Smooth muscle cell (in vitro differentiated cells): ENCODE results near the gene MSS51. TPM values are rescaled to one million over a fixed set of nuclear protein-coding genes. Genes with fewer than 3 reads are reported as not detected.

Source experiments
- DNase-seq: peaks from one replicate; lab custom pipeline; 2025; ENCODE audit not compliant: unreplicated experiment; lab: John Stamatoyannopoulos, UW
- H2AFZ ChIP-seq: fragments of 200-600 bp; sonication (generic); 2 replicates; pipeline ENCODE4 v1.6.0; 2016; ENCODE audit warnings: antibody characterized with exemption, low read depth, mild to moderate bottlenecking
- H3F3A ChIP-seq: fragments of 200-600 bp; sonication (generic); 2 replicates; pipeline ENCODE4 v1.6.0; 2017; ENCODE audit warnings: antibody characterized with exemption, low read depth
- H3K27ac ChIP-seq: fragments of 200-600 bp; sonication (generic); 2 replicates; pipeline ENCODE4 v1.5.1; 2016; ENCODE audit warnings: low read depth, mild to moderate bottlenecking
- H3K27me3 ChIP-seq: fragments of 200-600 bp; sonication (generic); 2 replicates; pipeline ENCODE4 v1.6.1; 2016; ENCODE audit warnings: low read depth, mild to moderate bottlenecking
- H3K36me3 ChIP-seq: fragments of 200-600 bp; sonication (generic); 2 replicates; pipeline ENCODE4 v1.5.1; 2016; ENCODE audit warnings: low read depth
- H3K4me1 ChIP-seq: fragments of 200-600 bp; sonication (generic); 2 replicates; pipeline ENCODE4 v1.5.1; 2016; ENCODE audit warnings: low read depth
- H3K4me2 ChIP-seq: fragments of 200-600 bp; sonication (generic); 2 replicates; pipeline ENCODE4 v1.6.0; 2016; ENCODE audit warnings: mild to moderate bottlenecking
- H3K4me3 ChIP-seq: fragments of 200-600 bp; sonication (generic); 2 replicates; pipeline ENCODE4 v1.5.1; 2016; ENCODE audit warnings: mild to moderate bottlenecking
- H3K79me2 ChIP-seq: fragments of 200-600 bp; sonication (generic); 2 replicates; pipeline ENCODE4 v1.6.0; 2016; ENCODE audit warnings: low read depth, mild to moderate bottlenecking
- H3K9ac ChIP-seq: fragments of 200-600 bp; sonication (generic); 2 replicates; pipeline ENCODE4 v1.6.0; 2016; ENCODE audit warnings: low read depth
- H3K9me3 ChIP-seq: fragments of 200-600 bp; sonication (generic); replicated peaks from 2 replicates; pipeline ENCODE4 v1.5.1; 2016; ENCODE audit warnings: low read depth
- H4K20me1 ChIP-seq: fragments of 200-600 bp; sonication (generic); 2 replicates; pipeline ENCODE4 v1.6.0; 2016; ENCODE audit warnings: low read depth
- WGBS: methylation state at CpG from one replicate; pipeline ENCODE4 v1.1.7; 2016; ENCODE audit warnings: low lambda C conversion rate; 5-methylcytosine and 5-hydroxymethylcytosine counted together
- polyA plus RNA-seq: library from polyadenylated mRNA; unstranded; fragments of >200 nt; fragmentation: Nextera tagmentation; extraction: Ambion mirVana; gene quantifications from 2 replicates; pipeline ENCODE4 v1.2.1, GENCODE V29; 2016
- total RNA-seq: library from RNA; depleted of rRNA; stranded (reverse); fragments of >200 nt; gene quantifications from 2 replicates; pipeline ENCODE4 v1.2.3, GENCODE V29; 2014
- TF ChIP-seq, protein P1 (sequence below): fragments of 200-600 bp; sonication (generic); IDR thresholded peaks from 2 replicates; pipeline ENCODE4 v1.5.1; 2017; ENCODE audit warnings: borderline replicate concordance, mild to moderate bottlenecking, antibody characterized with exemption; ENCODE audit not compliant: insufficient read depth, poor library complexity, severe bottlenecking

MSS51 gene
- total and polyA plus RNA-seq, 2 experiments from 2014 or later: 0.66 to 2.4 TPM

DNA sequence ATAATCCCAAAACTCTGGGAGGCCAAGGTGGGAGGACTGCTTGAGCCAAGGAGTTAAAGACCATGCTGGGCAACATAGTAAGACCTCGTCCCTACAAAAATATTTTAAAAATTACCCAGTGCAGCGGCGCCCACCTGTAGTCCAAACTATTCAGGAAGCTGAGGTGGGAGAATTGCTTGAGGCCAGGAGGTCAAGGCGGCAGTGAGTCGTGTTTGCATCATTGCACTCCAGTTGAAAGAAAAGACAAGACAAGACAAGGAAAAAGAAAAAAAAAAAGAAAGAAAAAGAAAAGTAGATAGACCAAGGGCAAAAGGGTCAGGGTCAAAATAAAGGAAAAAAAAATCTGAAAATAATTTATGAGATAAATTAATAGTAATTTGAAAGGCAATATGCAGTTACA lies 25.3 kb downstream of the MSS51 start:
- H3K4me2 ChIP-seq: no peak overlapping the region
- TF ChIP-seq, protein P1, sequence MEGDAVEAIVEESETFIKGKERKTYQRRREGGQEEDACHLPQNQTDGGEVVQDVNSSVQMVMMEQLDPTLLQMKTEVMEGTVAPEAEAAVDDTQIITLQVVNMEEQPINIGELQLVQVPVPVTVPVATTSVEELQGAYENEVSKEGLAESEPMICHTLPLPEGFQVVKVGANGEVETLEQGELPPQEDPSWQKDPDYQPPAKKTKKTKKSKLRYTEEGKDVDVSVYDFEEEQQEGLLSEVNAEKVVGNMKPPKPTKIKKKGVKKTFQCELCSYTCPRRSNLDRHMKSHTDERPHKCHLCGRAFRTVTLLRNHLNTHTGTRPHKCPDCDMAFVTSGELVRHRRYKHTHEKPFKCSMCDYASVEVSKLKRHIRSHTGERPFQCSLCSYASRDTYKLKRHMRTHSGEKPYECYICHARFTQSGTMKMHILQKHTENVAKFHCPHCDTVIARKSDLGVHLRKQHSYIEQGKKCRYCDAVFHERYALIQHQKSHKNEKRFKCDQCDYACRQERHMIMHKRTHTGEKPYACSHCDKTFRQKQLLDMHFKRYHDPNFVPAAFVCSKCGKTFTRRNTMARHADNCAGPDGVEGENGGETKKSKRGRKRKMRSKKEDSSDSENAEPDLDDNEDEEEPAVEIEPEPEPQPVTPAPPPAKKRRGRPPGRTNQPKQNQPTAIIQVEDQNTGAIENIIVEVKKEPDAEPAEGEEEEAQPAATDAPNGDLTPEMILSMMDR: no peak

DNA sequence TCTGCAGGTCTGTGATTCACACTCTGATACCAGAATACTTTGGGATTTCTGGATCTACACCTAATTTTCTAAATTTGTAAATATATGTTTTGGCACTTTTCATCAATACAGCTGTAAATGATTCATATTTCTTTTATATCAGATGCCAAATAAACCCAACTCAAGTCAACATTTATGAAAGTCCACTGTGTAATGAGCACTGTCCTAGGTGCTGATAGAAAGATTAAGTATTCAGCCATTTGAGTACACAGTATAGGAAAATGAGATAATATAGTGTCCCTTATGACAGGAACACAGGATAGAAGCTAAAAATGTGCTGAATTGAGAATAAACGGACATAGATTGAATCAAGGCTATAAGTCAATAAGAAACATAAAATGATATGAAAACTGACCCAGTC lies 25.9 kb downstream of the MSS51 start:
- WGBS: 97% methylated on average over 1 of the region's 1 CpG
- Histone ChIP-seq H3K9ac (no peak overlapping the region), H2AFZ (no peak overlapping the region), H3K4me3 (no peak overlapping the region), H3K4me2 (no peak overlapping the region), H3K27me3 (no peaks in the 10 kb centered on the region), H3F3A (no peaks in the 10 kb centered on the region), H3K36me3 (no peaks in the 10 kb centered on the region), H4K20me1 (peaks cover 89% of the 10 kb centered on the region), H3K4me1 (no peaks in the 10 kb centered on the region), H3K79me2 (peaks cover 96% of the 10 kb centered on the region), H3K9me3 (no peaks in the 10 kb centered on the region), H3K27ac (no peak overlapping the region)
- no peak for DNase-seq
- TF ChIP-seq, protein P1: no peak

More for the DNA sequence above, 25.3 kb downstream of the MSS51 start:
- Histone ChIP-seq H3K9me3 (no peaks in the 10 kb centered on the region), H3K27me3 (no peaks in the 10 kb centered on the region), H2AFZ (no peak overlapping the region), H3K9ac (no peak overlapping the region), H3F3A (no peaks in the 10 kb centered on the region), H3K4me1 (peaks cover 5% of the 10 kb centered on the region), H3K36me3 (no peaks in the 10 kb centered on the region), H3K79me2 (peaks cover 95% of the 10 kb centered on the region), H3K4me3 (no peak overlapping the region), H3K27ac (no peak overlapping the region), H4K20me1 (peaks cover 84% of the 10 kb centered on the region)
- 78% methylated on average over 5 of the region's 5 CpGs for WGBS
- no peak for DNase-seq

DNA sequence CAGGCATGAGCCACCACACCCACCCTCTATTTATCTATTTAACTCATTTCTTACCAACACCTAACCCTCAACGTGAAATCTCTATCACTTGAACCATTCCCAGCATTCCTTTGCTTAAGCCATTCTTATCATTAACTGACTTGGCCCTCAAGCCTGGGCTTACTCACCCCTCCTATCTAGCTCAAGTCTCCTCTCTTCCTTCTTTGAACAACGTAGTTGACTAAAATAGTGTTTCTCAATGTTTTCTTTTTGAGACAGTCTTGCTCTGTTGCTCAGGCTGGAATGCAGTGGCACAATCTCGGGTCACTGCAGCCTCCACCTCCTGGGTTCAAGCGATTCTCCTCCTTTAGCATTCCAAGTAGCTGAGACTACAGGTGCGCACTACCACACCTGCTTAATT lies 26.5 kb downstream of the MSS51 start:
- Histone ChIP-seq H4K20me1 (peaks cover 96% of the 10 kb centered on the region), H3K9ac (no peak overlapping the region), H3K4me3 (no peak overlapping the region), H3K36me3 (no peaks in the 10 kb centered on the region), H3K4me2 (no peak overlapping the region), H3F3A (no peaks in the 10 kb centered on the region), H3K79me2 (peaks cover 97% of the 10 kb centered on the region), H3K27ac (no peak overlapping the region), H3K4me1 (no peaks in the 10 kb centered on the region), H3K27me3 (no peaks in the 10 kb centered on the region), H3K9me3 (no peaks in the 10 kb centered on the region), H2AFZ (no peak overlapping the region)
- no peak for DNase-seq
- WGBS: 70% methylated on average over 5 of the region's 5 CpGs
- TF ChIP-seq, protein P1: no peak

DNA sequence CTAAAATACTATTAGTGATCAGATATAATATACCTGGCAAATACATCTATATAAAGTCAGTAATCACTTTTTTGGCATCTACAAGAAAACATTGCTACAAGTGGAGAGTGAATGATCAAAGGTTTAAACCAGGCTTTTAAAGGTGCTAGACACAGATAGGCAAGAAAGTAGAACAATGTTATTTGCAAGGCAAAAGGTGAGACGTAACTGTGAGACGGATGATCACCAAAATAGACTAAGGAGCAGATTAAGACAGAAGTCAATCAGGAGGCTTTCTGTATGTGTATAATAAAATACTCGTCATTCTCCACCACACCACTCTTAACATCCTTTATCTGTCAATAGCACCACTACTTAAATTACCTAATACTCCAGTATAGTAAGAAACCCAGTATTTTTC lies 27.8 kb downstream of the MSS51 start:
- WGBS: 94% methylated on average over 3 of the region's 3 CpGs

More for the DNA sequence above, 27.8 kb downstream of the MSS51 start:
- TF ChIP-seq, protein P1: no peak
- no peaks in the 10 kb centered on the region for H3K9me3 ChIP-seq
- peaks cover 97% of the 10 kb centered on the region for H4K20me1 ChIP-seq
- H3K4me3 ChIP-seq: no peak overlapping the region
- H3K79me2 ChIP-seq: peaks cover 97% of the 10 kb centered on the region
- H3F3A ChIP-seq: no peaks in the 10 kb centered on the region
- no peak overlapping the region for H3K4me2 ChIP-seq
- no peak for DNase-seq
- H3K9ac ChIP-seq: no peak overlapping the region
- no peak overlapping the region for H3K27ac ChIP-seq
- no peaks in the 10 kb centered on the region for H3K36me3 ChIP-seq
- H3K27me3 ChIP-seq: no peaks in the 10 kb centered on the region
- no peak overlapping the region for H2AFZ ChIP-seq
- H3K4me1 ChIP-seq: no peaks in the 10 kb centered on the region
